ENCODE measurements around the gene SRRT. TPM values are rescaled to one million over a fixed set of nuclear protein-coding genes. Genes with fewer than 3 reads are reported as not detected.

Gene SRRT
- total RNA-seq, 1 donor = 50.1 TPM

DNA sequence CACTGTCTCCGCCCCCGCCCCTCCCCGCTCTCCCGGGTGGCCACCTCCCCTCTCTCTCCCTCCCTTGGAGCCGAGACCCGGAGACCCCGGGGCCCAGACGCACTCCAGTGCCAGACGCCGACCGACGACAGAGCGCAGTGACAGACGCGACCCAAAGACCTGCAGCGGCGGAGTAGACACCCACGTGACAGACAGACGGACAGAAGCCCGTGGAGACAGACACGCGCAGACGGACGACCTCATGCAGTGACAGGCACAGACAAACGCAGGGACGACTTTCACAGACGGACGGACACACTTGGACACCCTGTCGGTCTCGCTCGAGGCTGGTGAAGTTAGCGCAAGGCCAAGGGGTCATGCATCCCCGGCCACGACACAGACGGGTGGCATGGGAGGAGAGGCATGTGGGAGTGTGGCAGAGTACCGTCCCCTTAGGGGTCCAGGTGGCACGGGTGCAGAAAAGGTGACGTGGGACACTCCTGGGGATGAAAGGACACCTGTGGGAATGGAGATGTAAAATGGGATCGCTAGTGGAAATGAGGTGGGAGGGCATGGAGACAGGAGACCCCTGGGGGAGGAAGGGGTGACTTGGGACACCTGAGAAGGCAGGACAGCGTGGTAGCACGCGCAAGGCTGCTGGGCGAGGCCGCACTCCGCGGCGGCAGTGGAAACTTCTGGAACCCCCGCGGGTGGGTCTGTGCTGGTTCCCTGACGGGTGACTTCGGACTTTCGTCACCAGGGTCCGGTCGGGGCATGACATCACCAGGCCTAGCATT lies 21.2 kb downstream of the SRRT start:
- peak overlapping the region; percentile 12 for H3K4me3 ChIP-seq (ENCODE audit: low read depth, low read length)
- TF ChIP-seq, protein P1, sequence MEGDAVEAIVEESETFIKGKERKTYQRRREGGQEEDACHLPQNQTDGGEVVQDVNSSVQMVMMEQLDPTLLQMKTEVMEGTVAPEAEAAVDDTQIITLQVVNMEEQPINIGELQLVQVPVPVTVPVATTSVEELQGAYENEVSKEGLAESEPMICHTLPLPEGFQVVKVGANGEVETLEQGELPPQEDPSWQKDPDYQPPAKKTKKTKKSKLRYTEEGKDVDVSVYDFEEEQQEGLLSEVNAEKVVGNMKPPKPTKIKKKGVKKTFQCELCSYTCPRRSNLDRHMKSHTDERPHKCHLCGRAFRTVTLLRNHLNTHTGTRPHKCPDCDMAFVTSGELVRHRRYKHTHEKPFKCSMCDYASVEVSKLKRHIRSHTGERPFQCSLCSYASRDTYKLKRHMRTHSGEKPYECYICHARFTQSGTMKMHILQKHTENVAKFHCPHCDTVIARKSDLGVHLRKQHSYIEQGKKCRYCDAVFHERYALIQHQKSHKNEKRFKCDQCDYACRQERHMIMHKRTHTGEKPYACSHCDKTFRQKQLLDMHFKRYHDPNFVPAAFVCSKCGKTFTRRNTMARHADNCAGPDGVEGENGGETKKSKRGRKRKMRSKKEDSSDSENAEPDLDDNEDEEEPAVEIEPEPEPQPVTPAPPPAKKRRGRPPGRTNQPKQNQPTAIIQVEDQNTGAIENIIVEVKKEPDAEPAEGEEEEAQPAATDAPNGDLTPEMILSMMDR (IDR thresholded peaks at IDR 0.05; ENCODE audit: insufficient read depth, low read depth, low read length) = no peak
- DNase-seq (ENCODE audit: low read depth) = no peak

GRCh38 chr7:100896732-100897608 lies 22.1 kb downstream of the SRRT start:
- peak overlapping the region; percentile 12 for H3K4me3 ChIP-seq (ENCODE audit: low read depth, low read length)
- no peak for DNase-seq (ENCODE audit: low read depth)
- TF ChIP-seq, protein P1 (IDR thresholded peaks at IDR 0.05; ENCODE audit: insufficient read depth, low read depth, low read length) = peak; percentile 69

DNA sequence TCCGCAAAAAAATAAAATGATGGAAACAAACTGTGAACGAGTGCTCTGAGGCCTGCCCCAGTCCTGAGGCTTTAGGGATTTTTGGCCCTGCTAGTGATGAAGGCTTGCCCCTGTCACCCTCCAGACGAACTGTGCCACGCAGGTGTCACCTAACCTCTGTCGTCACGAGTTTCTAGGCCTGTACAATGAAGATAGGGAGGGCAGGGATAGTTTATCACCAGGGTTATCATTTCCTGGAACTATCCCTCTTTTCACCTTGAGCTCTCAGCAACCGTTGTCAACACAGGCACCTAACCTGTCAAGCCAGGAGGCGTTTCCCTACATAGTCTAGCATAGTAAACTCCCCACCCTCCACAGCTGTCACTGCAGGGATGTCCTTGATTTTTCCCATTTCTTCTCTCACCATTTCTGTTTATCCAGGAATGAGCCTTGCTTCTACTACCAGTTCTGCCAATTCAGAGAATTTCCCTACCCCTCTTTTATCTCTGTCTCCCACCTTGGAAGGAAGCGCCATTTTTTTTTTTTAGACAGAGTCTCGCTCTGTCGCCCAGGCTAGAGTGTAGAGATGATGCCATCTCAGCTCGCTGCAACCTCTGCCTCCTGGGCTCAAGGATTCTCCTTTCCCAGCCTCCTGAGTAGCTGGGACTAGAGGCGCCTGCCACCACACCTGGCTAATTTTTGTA lies 23.0 kb downstream of the SRRT start:
- no peak overlapping the region for H3K4me3 ChIP-seq (ENCODE audit: low read depth, low read length)
- TF ChIP-seq, protein P1 (IDR thresholded peaks at IDR 0.05; ENCODE audit: insufficient read depth, low read depth, low read length) = no peak
- no peak for DNase-seq (ENCODE audit: low read depth)

DNA sequence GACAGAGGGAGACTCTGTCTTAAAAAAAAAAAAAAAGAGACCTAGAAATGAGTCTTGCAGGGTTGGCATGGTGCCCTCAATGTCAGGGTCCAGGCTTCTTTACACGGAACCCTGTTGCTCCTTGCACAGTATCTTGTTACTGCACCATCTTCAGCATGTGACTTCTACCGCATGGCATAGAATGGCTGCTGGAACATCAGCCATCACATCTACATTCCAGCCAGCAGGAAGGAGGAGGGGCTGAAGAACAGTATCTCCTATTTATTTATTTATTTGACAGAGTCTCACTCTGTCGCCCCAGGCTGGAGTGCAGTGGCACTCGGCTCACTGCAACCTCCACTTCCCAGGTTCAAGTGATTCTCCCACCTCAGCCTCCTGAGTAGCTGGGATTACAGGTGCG lies 24.5 kb downstream of the SRRT start:
- no peak overlapping the region for H3K4me3 ChIP-seq (ENCODE audit: low read depth, low read length)
- TF ChIP-seq, protein P1 (IDR thresholded peaks at IDR 0.05; ENCODE audit: insufficient read depth, low read depth, low read length) = no peak
- DNase-seq (ENCODE audit: low read depth) = no peak

- no peak for DNase-seq (ENCODE audit: low read depth)
- H3K4me3 ChIP-seq (ENCODE audit: low read depth, low read length) = no peak overlapping the region
- TF ChIP-seq, protein P1 (IDR thresholded peaks at IDR 0.05; ENCODE audit: insufficient read depth, low read depth, low read length) = no peak
These were observed 26.1 kb downstream of the SRRT start for GRCh38 chr7:100900978-100901377.

DNA sequence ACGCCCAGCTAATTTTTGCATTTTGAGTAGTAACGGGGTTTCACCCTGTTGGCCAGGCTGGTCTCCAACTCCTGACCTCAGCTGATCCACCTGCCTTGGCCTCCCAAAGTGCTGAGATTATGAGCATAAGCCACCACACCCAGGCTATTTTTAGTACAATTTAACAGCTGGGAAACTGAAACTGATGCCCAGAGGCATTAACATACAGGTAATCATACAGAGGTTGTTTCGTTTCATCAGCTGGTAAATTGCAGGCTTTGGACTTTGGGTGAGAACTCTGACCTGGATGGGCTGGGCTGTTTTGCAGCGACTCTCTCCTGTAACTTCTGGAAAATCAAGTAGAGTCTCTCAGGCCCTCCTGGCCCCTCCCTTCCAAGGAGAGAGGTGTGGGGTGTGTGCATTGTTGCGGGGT lies 27.0 kb downstream of the SRRT start:
- H3K4me3 ChIP-seq (ENCODE audit: low read depth, low read length) = no peak overlapping the region
- DNase-seq (ENCODE audit: low read depth) = no peak
- TF ChIP-seq, protein P1 (IDR thresholded peaks at IDR 0.05; ENCODE audit: insufficient read depth, low read depth, low read length) = no peak
